Bronchial epithelial cell (primary cell): Measurements from ENCODE around the gene ELOVL6. TPM values are rescaled to one million over a fixed set of nuclear protein-coding genes. Genes with fewer than 3 reads are reported as not detected.

ENCODE experiments used
- DNase-seq: peaks from one replicate; pipeline ENCODE4 v3.0.0-alpha.2; 2010; ENCODE audit warnings: low read depth
- FAIRE-seq: peaks from 2 replicates; lab custom pipeline; 2011; peaks lifted over from hg19 to GRCh38; lab: Jason Lieb, UNC
- H3K27me3 ChIP-seq: 2 replicates; pipeline ENCODE4 v1.5.1; 2011; ENCODE audit warnings: low read length; ENCODE audit not compliant: control insufficient read depth, insufficient read depth
- H3K36me3 ChIP-seq: 2 replicates; pipeline ENCODE4 v1.5.1; 2011; ENCODE audit warnings: low read length; ENCODE audit not compliant: control insufficient read depth, insufficient read depth
- H3K4me3 ChIP-seq: 2 replicates; pipeline ENCODE4 v1.5.1; 2011; ENCODE audit warnings: mild to moderate bottlenecking, low read depth, low read length, control low read depth
- CTCF ChIP-seq: IDR thresholded peaks from 2 replicates; pipeline ENCODE4 v1.5.1; 2011; ENCODE audit warnings: mild to moderate bottlenecking, moderate library complexity, low read length, control low read depth, inconsistent platforms; ENCODE audit not compliant: insufficient read depth, severe bottlenecking
- total RNA-seq: library from RNA; depleted of rRNA; stranded (reverse); fragments of >200 nt; gene quantifications from 2 replicates; pipeline ENCODE4 v1.2.1, GENCODE V29; 2014

Gene ELOVL6
- total RNA-seq, 1 donor from 2014 or later = 6.8 TPM

DNA sequence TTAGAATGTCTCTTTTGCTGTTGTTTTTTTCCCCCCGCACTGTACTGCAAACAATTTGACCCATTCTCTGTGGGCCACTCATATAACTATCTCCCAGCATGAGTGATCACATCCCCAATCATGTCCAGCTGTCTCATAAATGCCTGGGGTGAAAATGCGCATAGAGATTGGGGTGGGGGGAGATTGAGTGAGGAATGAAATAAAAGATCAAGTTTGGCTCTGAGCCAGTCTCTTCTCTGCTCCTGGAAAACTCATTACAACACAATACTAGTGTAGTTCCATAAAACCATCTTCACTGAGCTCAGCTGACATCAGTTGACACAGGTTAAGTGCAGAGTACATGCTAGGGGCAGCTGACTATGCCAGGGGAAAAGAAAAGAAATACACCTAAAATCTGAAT is 188.9 kb downstream of the ELOVL6 start:
- TF ChIP-seq CTCF = no peak
- FAIRE-seq (no peak), DNase-seq (no peak)
- H3K4me3 ChIP-seq = no peak overlapping the region
- H3K36me3 ChIP-seq = no peaks in the 10 kb centered on the region
- H3K27me3 ChIP-seq = no peaks in the 10 kb centered on the region

GRCh38 chr4:110008540-110008939 is 189.9 kb downstream of the ELOVL6 start:
- DNase-seq = no peak
- Histone ChIP-seq H3K4me3 (no peak overlapping the region), H3K27me3 (no peaks in the 10 kb centered on the region), H3K36me3 (no peaks in the 10 kb centered on the region)
- FAIRE-seq = no peak
- TF ChIP-seq CTCF = no peak

DNA sequence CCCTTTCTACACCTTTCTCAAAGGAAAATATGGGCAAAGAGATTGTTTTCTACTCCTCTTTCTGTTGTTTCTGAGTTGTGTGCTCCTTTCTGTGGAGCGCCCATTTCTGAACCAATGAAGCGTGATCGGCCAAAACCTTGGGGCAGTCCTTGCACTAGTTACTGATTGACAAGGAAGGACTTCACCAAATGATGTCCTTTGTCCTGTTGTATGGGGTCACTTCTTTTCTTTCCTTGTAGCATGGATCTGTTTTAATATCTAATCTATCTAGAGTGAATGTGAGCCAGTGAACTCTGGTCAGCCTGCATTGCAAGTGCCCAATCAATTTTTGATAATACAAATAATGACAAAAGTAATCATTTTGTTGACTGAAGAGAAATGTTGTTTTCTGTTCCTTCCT is 191.2 kb downstream of the ELOVL6 start:
- Histone ChIP-seq H3K27me3 (no peaks in the 10 kb centered on the region), H3K4me3 (no peak overlapping the region), H3K36me3 (no peaks in the 10 kb centered on the region)
- DNase-seq (no peak), FAIRE-seq (no peak)
- TF ChIP-seq CTCF = no peak

- DNase-seq = peak; percentile 82
- Histone ChIP-seq H3K27me3 (no peaks in the 10 kb centered on the region), H3K36me3 (no peaks in the 10 kb centered on the region), H3K4me3 (no peak overlapping the region)
- FAIRE-seq = no peak
- TF ChIP-seq CTCF = peak; percentile 50
These were observed 192.9 kb downstream of the ELOVL6 start for GRCh38 chr4:110005461-110006056.

- H3K4me3 ChIP-seq = no peak overlapping the region
- H3K36me3 ChIP-seq = no peaks in the 10 kb centered on the region
- DNase-seq (no peak), FAIRE-seq (no peak)
- no peak for TF ChIP-seq CTCF
- H3K27me3 ChIP-seq = no peaks in the 10 kb centered on the region
These were observed 193.9 kb downstream of the ELOVL6 start for GRCh38 chr4:110004556-110004955.
